Mucosa of rectum (tissue), 2 donors: ENCODE measurements around the gene DPPA5.
"Not testable (repeated sequence)": the region's sequence is repeated elsewhere in the genome, so short reads cannot be mapped to it uniquely, and the experiment has no call there.

Experiments used
- H3K27ac ChIP-seq, 2 donors: one replicate each; pipeline ENCODE4 v1.7.0; 2013; ENCODE audit warnings: inconsistent platforms in 2 of 2, low read depth in 2 of 2, low read length in 2 of 2
- H3K27me3 ChIP-seq, 2 donors: one replicate each; pipeline ENCODE4 v1.7.0; 2013; ENCODE audit warnings: low read length in 2 of 2; ENCODE audit not compliant: control insufficient read depth in 2 of 2, insufficient read depth in 2 of 2
- H3K36me3 ChIP-seq, 2 donors: one replicate each; pipeline ENCODE4 v1.7.0; 2013; ENCODE audit warnings: low read length in 2 of 2; ENCODE audit not compliant: control insufficient read depth in 2 of 2, insufficient read depth in 2 of 2
- H3K4me1 ChIP-seq, 2 donors: one replicate each; pipeline ENCODE4 v1.7.0; 2013; ENCODE audit warnings: low read length in 2 of 2, mild to moderate bottlenecking in 1 of 2; ENCODE audit not compliant: control insufficient read depth in 2 of 2, insufficient read depth in 2 of 2
- H3K4me3 ChIP-seq, 2 donors: one replicate each; pipeline ENCODE4 v1.7.0; 2013; ENCODE audit warnings: low read length in 2 of 2
- H3K9ac ChIP-seq, 2 donors: one replicate each; pipeline ENCODE4 v1.7.0; 2013; ENCODE audit warnings: low read length in 2 of 2, low read depth in 1 of 2, mild to moderate bottlenecking in 1 of 2
- H3K9me3 ChIP-seq, 2 donors: one replicate each; pipeline ENCODE4 v1.7.0; 2013; ENCODE audit warnings: low read length in 2 of 2; ENCODE audit not compliant: control insufficient read depth in 2 of 2
- donor health status: healthy.
- donor health status: Normal muscosa, but diverticular disease.

The DPPA5 gene

DNA sequence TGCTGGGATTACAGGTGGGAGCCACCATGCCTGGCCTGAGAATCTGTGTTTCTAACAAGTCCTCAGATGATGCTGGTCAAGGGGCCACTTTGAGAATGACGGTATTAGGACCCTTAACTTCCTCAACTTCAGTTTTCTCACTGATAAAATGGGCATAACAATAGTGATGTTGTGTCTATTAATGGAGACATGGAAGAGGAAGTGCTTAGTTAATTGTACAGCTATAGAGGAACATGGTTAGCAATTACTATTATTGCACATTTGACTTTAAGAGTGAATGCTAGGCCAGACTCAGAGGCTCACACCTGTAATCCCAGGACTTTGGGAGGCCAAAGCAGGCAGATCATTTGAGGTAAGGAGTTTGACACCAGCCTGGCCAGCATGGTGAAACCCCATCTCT lies 12.7 kb downstream of the DPPA5 start:
- no peak overlapping the region for H3K27ac ChIP-seq
- no peak overlapping the region for H3K9ac ChIP-seq
- no peaks in the 10 kb centered on the region for H3K36me3 ChIP-seq
- H3K27me3 ChIP-seq = no peaks in the 10 kb centered on the region
- H3K9me3 ChIP-seq = no peaks in the 10 kb centered on the region
- H3K4me1 ChIP-seq = no peaks in the 10 kb centered on the region
- H3K4me3 ChIP-seq = no peak overlapping the region

DNA sequence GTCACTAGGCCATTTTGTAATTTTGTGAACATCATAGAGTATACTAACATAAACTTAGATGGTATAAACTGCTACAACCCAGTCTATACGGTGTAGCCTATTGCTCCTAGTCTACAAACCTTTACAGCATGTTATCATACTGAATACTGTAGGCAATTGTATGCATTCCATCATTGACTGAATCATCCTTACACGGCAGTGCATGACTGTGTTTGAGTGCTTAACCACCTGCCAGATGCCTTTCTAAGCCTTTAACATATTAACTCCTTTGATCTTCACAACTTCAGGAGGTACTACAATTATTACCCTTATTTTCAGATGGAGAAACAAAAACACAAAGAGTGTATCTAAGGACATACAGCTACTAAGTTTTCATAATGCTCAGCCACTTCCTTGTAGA lies 14.0 kb downstream of the DPPA5 start:
- Histone ChIP-seq H3K9me3 (no peaks in the 10 kb centered on the region), H3K9ac (no peak overlapping the region), H3K4me1 (no peaks in the 10 kb centered on the region), H3K4me3 (no peak overlapping the region), H3K36me3 (no peaks in the 10 kb centered on the region), H3K27me3 (no peaks in the 10 kb centered on the region), H3K27ac (no peak overlapping the region)

DNA sequence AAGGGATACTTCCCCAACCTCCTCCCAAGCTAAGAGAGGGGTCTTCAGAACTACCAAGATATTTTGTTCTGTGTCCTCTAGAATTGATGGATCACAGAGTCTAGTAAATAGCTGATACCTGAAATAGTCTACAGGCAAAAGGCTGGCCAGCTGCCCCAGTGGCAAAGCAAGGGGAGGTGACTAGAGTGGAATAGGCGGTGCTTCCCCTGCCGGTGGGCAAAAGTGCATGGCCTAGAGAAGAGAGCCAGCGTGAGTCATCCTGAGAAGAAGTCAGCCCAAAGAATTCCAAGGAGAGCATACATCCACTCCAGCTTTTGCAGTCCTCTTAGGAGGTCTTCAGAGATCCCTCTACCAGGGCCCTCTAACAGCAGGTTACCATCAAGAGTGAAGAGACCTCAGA lies 14.7 kb downstream of the DPPA5 start:
- H3K4me3 ChIP-seq = no peak overlapping the region
- no peak overlapping the region for H3K27ac ChIP-seq
- H3K9ac ChIP-seq = no peak overlapping the region
- H3K4me1 ChIP-seq = no peaks in the 10 kb centered on the region
- H3K36me3 ChIP-seq = no peaks in the 10 kb centered on the region
- H3K9me3 ChIP-seq = no peaks in the 10 kb centered on the region
- H3K27me3 ChIP-seq = no peaks in the 10 kb centered on the region

DNA sequence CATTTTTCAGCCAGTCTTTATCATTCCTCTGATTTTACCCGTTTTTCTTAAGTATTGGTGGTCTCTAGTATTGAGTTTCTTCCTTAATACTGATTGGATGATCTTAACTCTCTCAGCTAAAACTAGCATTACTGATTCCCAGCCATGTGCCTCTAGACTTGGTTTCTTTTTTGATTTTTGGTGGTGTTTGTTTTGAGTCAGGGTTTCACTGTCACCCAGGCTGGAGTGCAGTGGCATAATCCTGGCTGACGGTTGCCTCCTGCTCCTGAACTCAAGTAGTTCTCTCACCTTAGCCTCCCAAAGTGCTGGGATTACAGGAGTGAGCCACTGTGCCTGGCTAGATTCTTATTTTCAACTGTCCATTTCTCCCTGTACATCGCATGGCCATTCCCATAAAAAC lies 24.9 kb downstream of the DPPA5 start:
- H3K9me3 ChIP-seq = no peaks in the 10 kb centered on the region
- H3K27me3 ChIP-seq = peaks cover 0 to 2% of the 10 kb centered on the region in 2 donors
- H3K4me1 ChIP-seq = no peaks in the 10 kb centered on the region
- no peak overlapping the region for H3K9ac ChIP-seq
- H3K36me3 ChIP-seq = no peaks in the 10 kb centered on the region
- no peak overlapping the region for H3K27ac ChIP-seq
- H3K4me3 ChIP-seq = no peak overlapping the region

DNA sequence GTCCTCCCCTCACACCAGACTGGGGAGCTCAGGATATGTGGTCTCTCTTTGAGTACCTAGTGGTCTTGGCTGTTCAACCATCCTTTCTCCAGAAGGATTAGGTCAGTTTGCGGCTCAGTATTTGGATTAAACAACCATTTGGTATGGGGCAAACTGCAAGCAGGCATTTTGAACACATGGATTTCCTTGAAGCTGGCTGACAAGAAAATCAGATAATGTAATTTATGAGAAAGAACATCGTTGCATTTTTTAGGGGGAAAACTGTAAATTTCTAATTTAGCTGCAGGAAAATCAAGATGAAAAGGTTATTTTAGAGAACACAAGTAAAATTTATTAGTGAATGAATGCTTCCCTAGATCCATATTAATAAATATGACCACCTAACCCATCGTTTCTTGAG lies 25.3 kb downstream of the DPPA5 start:
- peaks cover 0 to 2% of the 10 kb centered on the region in 2 donors for H3K27me3 ChIP-seq
- no peaks in the 10 kb centered on the region for H3K9me3 ChIP-seq
- H3K4me3 ChIP-seq = no peak overlapping the region
- no peak overlapping the region for H3K27ac ChIP-seq
- no peaks in the 10 kb centered on the region for H3K4me1 ChIP-seq
- no peaks in the 10 kb centered on the region for H3K36me3 ChIP-seq
- H3K9ac ChIP-seq = no peak overlapping the region

DNA sequence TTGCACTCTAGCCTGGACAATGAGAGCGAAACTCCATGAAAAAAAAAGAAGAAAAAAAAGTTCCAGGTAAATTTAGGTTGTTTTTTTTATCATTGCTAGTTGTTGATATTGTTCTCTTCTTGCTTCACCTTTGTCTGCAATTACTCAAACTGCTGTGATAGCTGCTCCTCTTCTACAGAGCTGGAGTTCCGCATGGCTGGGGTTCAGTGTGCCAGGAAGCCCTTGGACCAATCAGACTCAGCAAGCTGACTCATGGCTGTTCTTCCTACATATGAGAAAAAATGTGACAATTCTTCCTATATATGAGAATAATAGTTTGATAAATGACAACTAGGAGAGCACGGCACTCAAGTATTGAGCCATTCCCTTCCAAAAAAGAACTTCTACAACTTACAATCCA lies 28.4 kb downstream of the DPPA5 start:
- Histone ChIP-seq H3K9me3 (no peaks in the 10 kb centered on the region), H3K36me3 (no peaks in the 10 kb centered on the region), H3K9ac (no peak overlapping the region), H3K27ac (no peak overlapping the region), H3K4me1 (no peaks in the 10 kb centered on the region), H3K27me3 (peaks cover 0 to 2% of the 10 kb centered on the region in 2 donors), H3K4me3 (no peak overlapping the region)

DNA sequence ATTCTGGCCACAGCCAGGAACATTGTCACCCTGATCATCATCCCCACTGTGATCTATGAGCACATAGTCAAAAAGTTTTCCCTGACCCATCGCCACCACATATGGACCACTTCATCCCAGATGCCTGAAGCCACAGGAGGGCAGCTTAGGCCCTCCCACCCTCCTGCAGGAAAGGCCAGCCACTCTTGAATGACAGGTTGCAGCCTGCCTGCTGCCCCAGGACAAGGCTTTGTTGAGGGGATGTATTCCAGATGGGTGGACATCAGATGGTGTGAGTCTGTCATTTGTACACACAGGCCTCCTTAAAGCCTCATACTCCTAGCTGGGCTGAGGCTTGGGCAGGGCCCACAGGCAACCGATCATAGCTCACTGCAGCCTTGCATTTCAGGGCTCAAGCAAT lies 30.8 kb downstream of the DPPA5 start:
- H3K9ac ChIP-seq = no peak overlapping the region
- no peak overlapping the region for H3K27ac ChIP-seq
- H3K27me3 ChIP-seq = no peaks in the 10 kb centered on the region
- no peak overlapping the region for H3K4me3 ChIP-seq
- H3K9me3 ChIP-seq = no peaks in the 10 kb centered on the region
- H3K4me1 ChIP-seq = no peaks in the 10 kb centered on the region
- H3K36me3 ChIP-seq = no peaks in the 10 kb centered on the region

DNA sequence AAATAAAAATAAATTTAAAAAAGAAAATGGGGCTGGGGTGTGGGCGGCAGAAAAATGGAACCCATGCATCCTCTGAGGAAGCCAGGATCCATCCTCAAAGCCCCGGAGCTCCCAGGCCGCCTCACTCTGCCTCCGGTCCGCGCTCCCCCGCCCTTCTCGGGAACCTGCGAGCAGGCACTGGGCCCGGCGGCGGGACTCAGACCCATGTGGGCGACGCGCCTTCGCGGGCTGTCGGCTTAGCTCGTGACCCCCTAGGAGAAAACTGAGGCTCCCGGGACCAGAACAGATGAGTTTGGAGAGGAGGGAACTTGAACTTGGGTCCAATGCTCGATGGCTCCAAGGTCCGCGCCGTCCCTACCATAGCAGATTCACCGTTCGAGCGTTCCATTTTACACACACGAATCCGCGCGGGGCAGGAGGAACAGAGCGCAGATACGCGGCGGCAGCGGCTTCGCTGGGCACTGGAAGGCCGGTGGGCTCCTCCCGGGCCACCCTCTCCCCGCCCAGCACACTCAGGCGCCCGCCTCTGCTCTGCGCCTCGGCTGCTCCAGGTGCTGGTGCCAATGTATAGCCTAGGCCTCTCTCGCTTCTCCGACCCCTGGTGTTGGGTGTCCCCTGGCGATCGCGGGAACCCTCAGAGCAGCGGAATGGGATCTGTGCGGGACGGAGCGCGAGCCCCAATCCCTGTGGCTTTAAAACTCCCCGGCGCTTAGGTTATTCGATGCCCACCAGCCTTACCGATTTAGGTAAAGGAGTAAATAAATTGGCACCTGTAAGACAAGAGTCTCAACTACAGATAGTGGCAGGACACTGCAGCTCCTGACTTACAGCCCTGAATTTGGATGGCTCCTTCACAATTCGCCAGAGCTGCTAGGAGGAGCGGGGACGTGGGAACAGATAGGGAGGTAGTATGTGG lies 39.2 kb downstream of the DPPA5 start:
- Histone ChIP-seq H3K27ac (no peak overlapping the region), H3K9ac (no peak overlapping the region), H3K9me3 (peaks cover 0 to 3% of the 10 kb centered on the region in 2 donors), H3K27me3 (peaks cover 4% of the 10 kb centered on the region in 2 donors), H3K4me3 (no peak overlapping the region), H3K36me3 (no peaks in the 10 kb centered on the region), H3K4me1 (no peaks in the 10 kb centered on the region)

DNA sequence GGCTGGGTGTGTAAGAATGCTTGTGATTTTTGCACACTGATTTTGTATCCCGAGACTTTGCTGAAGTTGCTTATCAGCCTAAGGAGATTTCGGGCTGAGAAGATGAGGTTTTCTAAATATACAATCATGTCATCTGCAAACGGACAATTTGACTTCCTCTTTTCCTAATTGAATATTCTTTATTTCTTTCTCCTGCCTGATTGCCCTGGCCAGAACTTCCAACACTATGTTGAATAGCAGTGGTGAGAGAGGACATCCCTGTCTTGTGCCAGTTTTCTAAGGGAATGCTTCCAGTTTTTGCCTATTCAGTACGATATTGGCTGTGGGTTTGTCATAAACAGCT lies 43.6 kb downstream of the DPPA5 start:
- H3K4me3 ChIP-seq = peak overlapping the region; percentile 71 to 92
- H3K27ac ChIP-seq, H3K27me3 ChIP-seq, H3K9me3 ChIP-seq, H3K36me3 ChIP-seq, H3K4me1 ChIP-seq: not testable (repeated sequence)
- peak overlapping the region in 1 of 2 donors; percentile 76 for H3K9ac ChIP-seq

DNA sequence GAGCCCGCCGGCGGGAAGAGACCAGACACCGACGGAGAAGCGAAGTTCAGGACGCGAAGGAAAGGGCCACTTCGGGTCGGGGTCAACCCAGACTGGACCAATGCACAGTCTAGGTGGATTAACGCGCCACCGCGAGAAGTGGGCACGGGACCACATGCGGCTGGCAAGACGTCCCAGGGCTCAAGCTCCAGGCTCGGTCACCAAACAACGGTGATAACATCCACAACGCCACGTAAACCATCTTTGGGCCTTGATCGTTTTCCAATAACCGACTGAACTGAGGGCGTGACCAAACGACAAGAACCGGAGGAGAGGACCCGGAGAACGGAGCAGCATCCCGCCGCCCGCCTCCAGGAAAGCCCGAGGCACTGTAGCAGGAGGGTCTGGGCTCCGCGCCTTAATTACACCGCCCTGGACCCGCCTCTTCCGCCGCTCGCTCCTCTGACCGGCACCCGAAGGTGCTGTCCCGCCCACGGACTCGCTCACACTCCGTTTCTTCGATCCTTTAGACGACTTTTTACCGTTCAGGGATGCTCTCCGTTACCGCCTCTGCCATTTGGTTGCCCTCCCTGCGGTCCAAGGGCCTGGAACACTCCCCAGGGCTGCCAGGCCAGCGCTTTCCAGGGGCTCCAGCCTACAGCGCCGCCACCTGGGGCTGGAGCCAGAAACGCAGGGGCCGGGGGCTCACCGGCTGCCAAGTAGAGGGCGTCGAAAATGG lies 44.1 kb downstream of the DPPA5 start:
- Histone ChIP-seq H3K9ac (peak overlapping the region; percentile 54 to 76), H3K27ac (no peak overlapping the region), H3K4me1 (no peaks in the 10 kb centered on the region), H3K36me3 (no peaks in the 10 kb centered on the region), H3K9me3 (no peaks in the 10 kb centered on the region), H3K27me3 (peaks cover 0 to 2% of the 10 kb centered on the region in 2 donors), H3K4me3 (peak overlapping the region; percentile 71 to 92)
